ENCODE measurements around the gene PIP4K2C.

Gene PIP4K2C

DNA sequence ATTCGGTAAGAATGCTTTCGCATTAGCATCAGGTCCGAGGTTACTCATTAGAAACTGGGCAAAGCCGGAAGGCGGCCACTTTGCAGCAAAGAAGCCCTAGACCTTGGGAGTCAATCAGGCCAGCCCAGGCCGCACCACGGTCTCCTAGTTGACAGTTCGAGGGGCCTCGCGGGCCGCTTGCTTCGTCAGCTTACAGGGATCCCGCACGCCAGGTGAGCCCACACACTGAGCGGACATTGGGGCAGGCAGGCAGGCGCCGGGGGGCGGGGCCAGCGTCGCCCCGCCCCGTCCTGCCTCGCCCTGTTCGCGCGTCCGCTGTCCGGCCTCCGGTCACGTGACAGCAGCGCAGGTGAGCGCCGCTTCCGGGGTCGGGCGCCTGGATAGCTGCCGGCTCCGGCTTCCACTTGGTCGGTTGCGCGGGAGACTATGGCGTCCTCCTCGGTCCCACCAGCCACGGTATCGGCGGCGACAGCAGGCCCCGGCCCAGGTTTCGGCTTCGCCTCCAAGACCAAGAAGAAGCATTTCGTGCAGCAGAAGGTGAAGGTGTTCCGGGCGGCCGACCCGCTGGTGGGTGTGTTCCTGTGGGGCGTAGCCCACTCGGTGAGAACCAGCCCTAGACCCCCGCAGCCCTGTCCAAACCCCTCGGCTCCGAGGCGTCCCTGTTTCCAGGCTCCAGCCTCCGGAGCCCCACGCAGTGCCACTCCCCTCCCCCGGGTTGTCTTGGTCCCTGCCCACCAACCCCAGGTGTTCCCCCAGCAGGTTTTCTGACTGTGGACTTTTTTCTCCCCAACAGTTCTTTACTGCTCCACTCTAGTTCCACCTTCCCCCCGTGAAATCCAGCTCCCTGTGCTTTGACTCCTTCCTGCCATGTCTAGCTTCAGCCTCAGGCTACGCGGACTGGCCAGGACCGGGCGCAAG is at the start of gene PIP4K2C:
Gene PIP4K2C (plus strand): TSS at position 329 of the 918 bp plus-strand sequence. CDS start 98 bp downstream, at position 427.
- DNase-seq (ENCODE audit: extremely low read depth, low read depth): no peak
- TF ChIP-seq, protein P1, sequence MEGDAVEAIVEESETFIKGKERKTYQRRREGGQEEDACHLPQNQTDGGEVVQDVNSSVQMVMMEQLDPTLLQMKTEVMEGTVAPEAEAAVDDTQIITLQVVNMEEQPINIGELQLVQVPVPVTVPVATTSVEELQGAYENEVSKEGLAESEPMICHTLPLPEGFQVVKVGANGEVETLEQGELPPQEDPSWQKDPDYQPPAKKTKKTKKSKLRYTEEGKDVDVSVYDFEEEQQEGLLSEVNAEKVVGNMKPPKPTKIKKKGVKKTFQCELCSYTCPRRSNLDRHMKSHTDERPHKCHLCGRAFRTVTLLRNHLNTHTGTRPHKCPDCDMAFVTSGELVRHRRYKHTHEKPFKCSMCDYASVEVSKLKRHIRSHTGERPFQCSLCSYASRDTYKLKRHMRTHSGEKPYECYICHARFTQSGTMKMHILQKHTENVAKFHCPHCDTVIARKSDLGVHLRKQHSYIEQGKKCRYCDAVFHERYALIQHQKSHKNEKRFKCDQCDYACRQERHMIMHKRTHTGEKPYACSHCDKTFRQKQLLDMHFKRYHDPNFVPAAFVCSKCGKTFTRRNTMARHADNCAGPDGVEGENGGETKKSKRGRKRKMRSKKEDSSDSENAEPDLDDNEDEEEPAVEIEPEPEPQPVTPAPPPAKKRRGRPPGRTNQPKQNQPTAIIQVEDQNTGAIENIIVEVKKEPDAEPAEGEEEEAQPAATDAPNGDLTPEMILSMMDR (IDR thresholded peaks at IDR 0.05; ENCODE audit: low read depth, low read length): no peak

DNA sequence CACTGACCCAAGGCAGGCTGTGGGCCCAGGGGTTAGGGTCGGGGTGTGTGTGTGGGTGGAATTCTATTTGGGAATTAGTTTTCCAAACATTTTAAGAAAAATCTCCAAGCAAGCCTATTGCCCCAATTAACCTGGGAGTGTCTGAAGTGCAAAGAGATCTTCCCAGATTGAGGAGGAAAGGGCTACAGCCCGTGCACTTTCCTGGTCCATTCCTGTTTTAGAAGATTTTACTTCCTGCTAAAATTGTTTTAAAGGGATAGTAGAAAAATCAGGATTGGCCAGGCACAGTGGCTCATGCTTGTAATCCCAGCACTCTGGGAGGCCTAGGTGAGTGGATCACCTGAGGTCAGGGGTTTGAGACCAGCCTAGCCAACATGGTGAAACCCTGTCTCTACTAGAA is 49.3 kb upstream of the PIP4K2C start:
- TF ChIP-seq, protein P1 (IDR thresholded peaks at IDR 0.05; ENCODE audit: low read depth, low read length): no peak
- DNase-seq (ENCODE audit: extremely low read depth, low read depth): no peak

DNA sequence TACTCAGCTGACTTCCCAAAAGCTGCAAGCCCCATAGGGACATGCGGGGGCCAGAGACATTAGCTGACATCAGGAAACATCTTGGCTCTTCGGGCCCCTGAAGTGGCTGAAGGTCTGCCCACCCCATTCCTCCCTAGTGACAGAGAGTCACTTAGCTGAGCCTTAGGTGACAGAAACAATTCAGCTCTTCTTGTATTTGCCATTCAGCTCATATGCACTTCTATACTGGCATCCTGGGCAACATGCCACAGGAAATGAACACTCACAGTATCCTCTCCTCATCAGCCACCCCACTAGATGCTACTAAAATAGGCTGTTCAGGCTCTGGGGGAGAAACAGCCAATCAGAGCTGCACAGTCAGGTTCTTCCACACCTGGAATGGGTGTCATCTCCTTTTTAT is 47.4 kb upstream of the PIP4K2C start:
- TF ChIP-seq, protein P1 (IDR thresholded peaks at IDR 0.05; ENCODE audit: low read depth, low read length): no peak
- DNase-seq (ENCODE audit: extremely low read depth, low read depth): no peak

DNA sequence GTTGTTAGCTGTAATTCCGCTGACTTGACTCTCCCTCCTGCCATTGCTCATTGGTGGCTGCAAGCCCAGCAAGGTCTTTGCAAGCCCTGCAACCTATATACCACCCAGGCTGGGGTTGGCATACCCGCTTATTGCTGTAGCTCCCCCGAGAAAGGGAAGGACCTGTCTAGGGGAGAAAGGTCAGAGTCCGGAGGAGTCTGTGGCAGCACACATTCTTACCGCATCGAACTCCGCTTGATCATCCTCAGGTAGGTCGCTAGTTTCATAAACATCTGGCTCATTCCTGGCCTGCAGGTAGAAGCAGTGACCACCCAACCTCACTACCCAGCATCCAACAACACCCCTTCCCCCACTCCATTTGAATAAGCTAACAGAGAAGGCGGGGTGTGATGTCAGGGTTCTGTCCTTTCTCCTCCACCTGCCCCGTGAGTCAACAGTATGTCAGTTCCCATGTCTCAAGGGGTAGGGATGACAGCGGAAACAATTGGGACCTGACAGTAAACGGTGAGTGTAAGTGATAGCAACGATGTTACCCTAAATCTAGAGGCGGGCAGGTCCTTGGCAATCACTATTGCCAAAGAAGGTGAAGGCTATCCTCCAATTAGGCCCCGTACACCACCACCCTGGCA is 45.1 kb upstream of the PIP4K2C start:
- DNase-seq (ENCODE audit: extremely low read depth, low read depth): no peak
- TF ChIP-seq, protein P1 (IDR thresholded peaks at IDR 0.05; ENCODE audit: low read depth, low read length): no peak

- TF ChIP-seq, protein P1 (IDR thresholded peaks at IDR 0.05; ENCODE audit: low read depth, low read length): no peak; the same call in none of the 2 replicates
- DNase-seq (ENCODE audit: extremely low read depth, low read depth): peak; percentile 92
These were observed 44.3 kb upstream of the PIP4K2C start, which contains the start of gene DCTN2 for GRCh38 chr12:57546438-57547287. DCTN2 (minus strand) TSS chr12:57547192; CDS start chr12:57547063, 129 bp downstream.

GRCh38 chr12:57547288-57548012 is 43.5 kb upstream of the PIP4K2C start:
- DNase-seq (ENCODE audit: extremely low read depth, low read depth): no peak

More at GRCh38 chr12:57547288-57548012, 43.5 kb upstream of the PIP4K2C start:
- TF ChIP-seq, protein P1 (IDR thresholded peaks at IDR 0.05; ENCODE audit: low read depth, low read length): no peak

Data from AG09319 (cell line).